Natural killer cell (primary cell): ENCODE results near the gene WRNIP1. TPM values are rescaled to one million over a fixed set of nuclear protein-coding genes. Genes with fewer than 3 reads are reported as not detected.

ENCODE experiments used
- ATAC-seq, 3 donors: fragments of 150-1000 bp in 2 of 3; fragments of 200-7000 bp in 1 of 3; cut with Tn5 transposase; 1 replicate in 1 of 3; 2 replicates in 2 of 3; pipeline ENCODE4 v1.10.0; 2021; ENCODE audit warnings: mild to moderate bottlenecking in 2 of 3, moderate library complexity in 2 of 3
- DNase-seq, 2 donors: peaks; one replicate each; pipeline versions ENCODE4 v3.0.0 to v3.0.0-alpha.2; 2013 to 2021; ENCODE audit warnings: mixed read lengths in 1 of 2
- H3K27ac ChIP-seq: one replicate; pipeline ENCODE4 v1.5.1; 2013; ENCODE audit warnings: mild to moderate bottlenecking, low read length
- H3K27me3 ChIP-seq: one replicate; pipeline ENCODE4 v1.6.1; 2013; ENCODE audit warnings: low read length; ENCODE audit not compliant: control insufficient read depth, insufficient read depth
- H3K36me3 ChIP-seq: one replicate; pipeline ENCODE4 v1.6.1; 2013; ENCODE audit warnings: low read length; ENCODE audit not compliant: control insufficient read depth, insufficient read depth
- H3K4me1 ChIP-seq: one replicate; pipeline ENCODE4 v1.6.1; 2013; ENCODE audit warnings: low read length; ENCODE audit not compliant: control insufficient read depth, insufficient read depth
- H3K4me3 ChIP-seq: one replicate; pipeline ENCODE4 v1.5.1; 2013; ENCODE audit warnings: low read length
- H3K9me3 ChIP-seq: one replicate; pipeline ENCODE4 v1.6.1; 2013; ENCODE audit warnings: low read length; ENCODE audit not compliant: control insufficient read depth, insufficient read depth
- H3K27ac Mint-ChIP-seq, 2 donors: one replicate each; pipeline ENCODE4 v1.8.0; 2022; ENCODE audit warnings: mild to moderate bottlenecking in 2 of 2, mixed read lengths in 2 of 2, moderate library complexity in 1 of 2
- H3K27me3 Mint-ChIP-seq, 2 donors: one replicate each; pipeline ENCODE4 v1.8.0; 2022; ENCODE audit warnings: low read depth in 2 of 2, mixed read lengths in 2 of 2
- H3K36me3 Mint-ChIP-seq: one replicate; pipeline ENCODE4 v1.8.0; 2022; ENCODE audit warnings: mixed read lengths
- H3K4me1 Mint-ChIP-seq, 2 donors: one replicate each; pipeline ENCODE4 v1.8.0; 2022; ENCODE audit warnings: mixed read lengths in 2 of 2
- H3K4me3 Mint-ChIP-seq: one replicate; pipeline ENCODE4 v1.8.0; 2022; ENCODE audit warnings: mild to moderate bottlenecking, moderate library complexity, mixed read lengths
- H3K9me3 Mint-ChIP-seq, 2 donors: one replicate each; pipeline ENCODE4 v1.8.0; 2022; ENCODE audit warnings: mixed read lengths in 2 of 2
- CTCF ChIP-seq: fragments of 200-600 bp; IDR thresholded peaks from one replicate; pipeline ENCODE4 v1.8.0; 2022; ENCODE audit warnings: antibody characterized with exemption
- WGBS: methylation state at CpG from one replicate; pipeline ENCODE4 v1.1.7; 2013; ENCODE audit warnings: missing lambda C conversion rate; ENCODE audit not compliant: insufficient coverage; 5-methylcytosine and 5-hydroxymethylcytosine counted together
- intact Hi-C: fragments of 100-400 bp; cut with micrococcal nuclease; formaldehyde crosslinking; loops from one replicate; pipeline ENCODE4 v1.14.2; 2022
- total RNA-seq, 4 donors: library from RNA; stranded (reverse); fragments of 120-200 nt in 1 of 4; gene quantifications; one replicate each; pipeline versions ENCODE4 v1.2.3 to v1.2.4, GENCODE V29; 2013 to 2022

The WRNIP1 gene
- total RNA-seq, 3 donors from 2014 or later (not counting 1 experiment from before 2014, with no cell fraction given) = 27.9 to 34.8 (median 30.5) TPM

GRCh38 chr6:2782825-2783187, 17.6 kb downstream of the WRNIP1 start:
- no peak for TF ChIP-seq CTCF
- ATAC-seq = no peak
- Histone ChIP-seq H3K27ac (no peak overlapping the region), H3K27me3 (no peaks in the 10 kb centered on the region), H3K36me3 (peaks cover 53% of the 10 kb centered on the region), H3K4me3 (no peak overlapping the region), H3K4me1 (peaks cover 4% of the 10 kb centered on the region), H3K9me3 (no peaks in the 10 kb centered on the region)
- H3K4me1 Mint-ChIP-seq = peaks cover 24 to 35% of the 10 kb centered on the region in 2 donors
- H3K27ac Mint-ChIP-seq = peak overlapping the region in 1 of 2 donors; percentile 69
- H3K27me3 Mint-ChIP-seq = no peaks in the 10 kb centered on the region
- no peaks in the 10 kb centered on the region for H3K36me3 Mint-ChIP-seq
- intact Hi-C loops = no loop called here
- 78% methylated on average over 10 of the region's 10 CpGs for WGBS
- no peak for DNase-seq
- no peak overlapping the region for H3K4me3 Mint-ChIP-seq
- H3K9me3 Mint-ChIP-seq = no peaks in the 10 kb centered on the region

- no peak for TF ChIP-seq CTCF
- H3K36me3 ChIP-seq = peaks cover 55% of the 10 kb centered on the region
- ATAC-seq (peak in 2 of 3 donors; percentile 42 to 55), DNase-seq (no peak)
- H3K9me3 Mint-ChIP-seq = no peaks in the 10 kb centered on the region
- no peak overlapping the region for H3K27ac ChIP-seq
- 54% methylated on average over 18 of the region's 19 CpGs for WGBS
- H3K4me1 ChIP-seq = peaks cover 4% of the 10 kb centered on the region
- intact Hi-C loops = no loop called here
- no peak overlapping the region for H3K4me3 Mint-ChIP-seq
- peaks cover 23 to 32% of the 10 kb centered on the region in 2 donors for H3K4me1 Mint-ChIP-seq
- H3K27me3 ChIP-seq = no peaks in the 10 kb centered on the region
- H3K4me3 ChIP-seq = no peak overlapping the region
- no peaks in the 10 kb centered on the region for H3K9me3 ChIP-seq
- H3K36me3 Mint-ChIP-seq = no peaks in the 10 kb centered on the region
- H3K27me3 Mint-ChIP-seq = no peaks in the 10 kb centered on the region
- peak overlapping the region; percentile 35 to 69 for H3K27ac Mint-ChIP-seq
Measured at GRCh38 chr6:2783188-2783963, 18.2 kb downstream of the WRNIP1 start.

- no peak for DNase-seq
- Histone ChIP-seq H3K27me3 (no peaks in the 10 kb centered on the region), H3K36me3 (peaks cover 49% of the 10 kb centered on the region), H3K4me3 (no peak overlapping the region), H3K4me1 (peaks cover 4% of the 10 kb centered on the region), H3K27ac (no peak overlapping the region), H3K9me3 (no peaks in the 10 kb centered on the region)
- Mint-ChIP-seq H3K4me1 (peaks cover 23 to 28% of the 10 kb centered on the region in 2 donors), H3K27me3 (no peaks in the 10 kb centered on the region), H3K27ac (peak overlapping the region; percentile 35 to 69), H3K9me3 (no peaks in the 10 kb centered on the region), H3K36me3 (no peaks in the 10 kb centered on the region), H3K4me3 (no peak overlapping the region)
- no peak for TF ChIP-seq CTCF
- ATAC-seq = peak; percentile 53 to 69 (median 62)
- 44% methylated on average over 5 of the region's 5 CpGs for WGBS
- intact Hi-C loops = no loop called here
Measured at GRCh38 chr6:2784061-2784460, 18.9 kb downstream of the WRNIP1 start.
